Upper lobe of left lung (tissue), 6 donors: ENCODE measurements around the gene C20orf96. TPM values are rescaled to one million over a fixed set of nuclear protein-coding genes. Genes with fewer than 3 reads are reported as not detected.

Source experiments
- ATAC-seq, 2 donors: fragments of 200-7000 bp; cut with Tn5 transposase; one replicate each; pipeline ENCODE4 v1.9.1; 2022; ENCODE audit warnings: mild to moderate bottlenecking in 2 of 2, moderate library complexity in 2 of 2; ENCODE audit not compliant: low FRiP score in 2 of 2
- DNase-seq, 2 donors: peaks; one replicate each; pipeline ENCODE4 v3.0.0-alpha.2; 2019 to 2020
- H3K27ac ChIP-seq, 4 donors: fragments of 200-600 bp; sonication (generic); one replicate each; pipeline ENCODE4 v1.5.1; 2016 to 2019
- H3K27me3 ChIP-seq, 4 donors: fragments of 200-600 bp; sonication (generic); one replicate each; pipeline ENCODE4 v1.5.1; 2017 to 2019
- H3K36me3 ChIP-seq, 4 donors: fragments of 200-600 bp; sonication (generic); one replicate each; pipeline ENCODE4 v1.5.1; 2016 to 2019
- H3K4me1 ChIP-seq, 4 donors: fragments of 200-600 bp; sonication (generic); one replicate each; pipeline ENCODE4 v1.5.1; 2018 to 2019
- H3K4me3 ChIP-seq, 4 donors: fragments of 200-600 bp; sonication (generic); one replicate each; pipeline ENCODE4 v1.5.1; 2017 to 2019; ENCODE audit warnings: mild to moderate bottlenecking in 2 of 4, moderate library complexity in 1 of 4
- H3K9me3 ChIP-seq, 4 donors: fragments of 200-600 bp; sonication (generic); one replicate each; pipeline ENCODE4 v1.5.1; 2018 to 2019
- EP300 ChIP-seq, 4 donors: sonication (generic); formaldehyde crosslinking; IDR thresholded peaks; one replicate each; pipeline ENCODE4 v1.5.1; 2017; ENCODE audit warnings: antibody characterized with exemption in 4 of 4, control low read depth in 2 of 4
- POLR2A ChIP-seq, 4 donors: fragments of 450-650 bp; IDR thresholded peaks; one replicate each; pipeline ENCODE4 v1.5.1; 2016 to 2017; ENCODE audit warnings: antibody characterized with exemption in 4 of 4, mild to moderate bottlenecking in 2 of 4
- POLR2AphosphoS5 ChIP-seq, 2 donors: sonication (generic); formaldehyde crosslinking; IDR thresholded peaks; one replicate each; pipeline ENCODE4 v1.5.1; 2017; ENCODE audit warnings: antibody characterized with exemption in 2 of 2
- WGBS, 2 donors: methylation state at CpG; one replicate each; pipeline ENCODE4 v1.1.5; 2017 to 2018; 5-methylcytosine and 5-hydroxymethylcytosine counted together
- total RNA-seq, 6 donors: library from RNA; depleted of rRNA in 4 of 6; stranded (reverse); fragments of >200 nt in 4 of 6; gene quantifications; one replicate each; pipeline versions ENCODE4 v1.1.0 to v1.2.1, GENCODE V29; 2016 to 2021
- TF ChIP-seq, protein P1 (sequence below), 6 experiments: fragments of 450-650 bp in 4 of 6; fragments of 200-600 bp in 2 of 6; sonication (generic) in 2 of 6; IDR thresholded peaks; one replicate each; pipeline ENCODE4 v1.5.1; 2016 to 2019; ENCODE audit warnings: antibody characterized with exemption in 6 of 6
- donor health status: DM: no; HTN: no; CAD: no; lungs with moderate emphysema.
- donor health status: DM: no; HTN: yes; CAD: no; lungs with severe emphysema.

The C20orf96 gene
- total RNA-seq, 6 donors from 2014 or later = 3.0 to 31.4 (median 10.3) TPM

DNA sequence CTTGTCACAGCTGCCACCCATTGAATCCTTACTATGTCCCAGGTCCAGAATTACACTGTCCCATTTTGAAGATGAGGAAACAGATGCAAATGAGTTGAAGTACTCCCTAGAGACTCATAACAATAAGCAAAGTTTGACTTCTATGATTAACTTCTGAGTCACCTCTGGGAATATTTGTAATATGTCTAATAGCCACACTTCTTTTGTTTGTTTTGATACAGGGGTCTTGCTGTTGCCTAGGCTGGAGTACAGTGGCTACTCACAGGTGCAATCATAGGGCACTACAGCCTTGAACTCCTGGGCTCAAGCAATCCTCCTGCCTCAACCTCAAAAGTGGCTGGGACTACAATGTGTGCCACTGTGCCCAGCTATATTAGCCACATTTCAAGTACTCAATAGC is 23.4 kb upstream of the C20orf96 start:
- H3K9me3 ChIP-seq = no peaks in the 10 kb centered on the region
- no peak overlapping the region for H3K4me3 ChIP-seq
- H3K27ac ChIP-seq = no peak overlapping the region
- TF ChIP-seq POLR2A (IDR thresholded peaks at IDR 0.05) (no peak), POLR2AphosphoS5 (IDR thresholded peaks at IDR 0.05) (no peak), EP300 (IDR thresholded peaks at IDR 0.05) (no peak)
- TF ChIP-seq, protein P1, sequence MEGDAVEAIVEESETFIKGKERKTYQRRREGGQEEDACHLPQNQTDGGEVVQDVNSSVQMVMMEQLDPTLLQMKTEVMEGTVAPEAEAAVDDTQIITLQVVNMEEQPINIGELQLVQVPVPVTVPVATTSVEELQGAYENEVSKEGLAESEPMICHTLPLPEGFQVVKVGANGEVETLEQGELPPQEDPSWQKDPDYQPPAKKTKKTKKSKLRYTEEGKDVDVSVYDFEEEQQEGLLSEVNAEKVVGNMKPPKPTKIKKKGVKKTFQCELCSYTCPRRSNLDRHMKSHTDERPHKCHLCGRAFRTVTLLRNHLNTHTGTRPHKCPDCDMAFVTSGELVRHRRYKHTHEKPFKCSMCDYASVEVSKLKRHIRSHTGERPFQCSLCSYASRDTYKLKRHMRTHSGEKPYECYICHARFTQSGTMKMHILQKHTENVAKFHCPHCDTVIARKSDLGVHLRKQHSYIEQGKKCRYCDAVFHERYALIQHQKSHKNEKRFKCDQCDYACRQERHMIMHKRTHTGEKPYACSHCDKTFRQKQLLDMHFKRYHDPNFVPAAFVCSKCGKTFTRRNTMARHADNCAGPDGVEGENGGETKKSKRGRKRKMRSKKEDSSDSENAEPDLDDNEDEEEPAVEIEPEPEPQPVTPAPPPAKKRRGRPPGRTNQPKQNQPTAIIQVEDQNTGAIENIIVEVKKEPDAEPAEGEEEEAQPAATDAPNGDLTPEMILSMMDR (IDR thresholded peaks at IDR 0.05) = no peak
- DNase-seq (no peak), ATAC-seq (no peak)
- H3K27me3 ChIP-seq = no peaks in the 10 kb centered on the region
- H3K4me1 ChIP-seq = peaks cover 14 to 20% (median 15%) of the 10 kb centered on the region in 4 donors
- no peaks in the 10 kb centered on the region for H3K36me3 ChIP-seq

DNA sequence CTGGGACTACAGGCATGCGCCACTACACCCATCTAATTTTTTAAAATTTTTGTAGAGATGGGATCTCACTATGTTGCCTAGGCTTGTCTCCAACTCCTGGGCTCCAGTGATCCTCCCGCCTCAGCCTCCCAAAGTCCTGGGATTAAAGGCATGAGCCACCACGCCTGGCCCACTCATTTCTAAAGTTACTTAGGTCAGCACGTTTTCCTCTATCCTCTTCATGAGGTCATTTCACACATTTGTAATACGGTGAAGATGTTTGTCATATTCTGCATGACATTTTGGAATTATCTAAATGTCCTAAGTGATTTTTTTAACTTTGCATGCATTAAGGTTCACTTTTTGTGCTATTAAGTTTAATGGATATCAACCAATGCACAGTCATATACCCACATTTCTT is 22.9 kb upstream of the C20orf96 start:
- Histone ChIP-seq H3K4me3 (no peak overlapping the region), H3K9me3 (no peaks in the 10 kb centered on the region), H3K27me3 (no peaks in the 10 kb centered on the region), H3K4me1 (peaks cover 15 to 20% (median 17%) of the 10 kb centered on the region in 4 donors), H3K27ac (no peak overlapping the region), H3K36me3 (no peaks in the 10 kb centered on the region)
- TF ChIP-seq, protein P1 (IDR thresholded peaks at IDR 0.05) = no peak
- TF ChIP-seq POLR2AphosphoS5 (IDR thresholded peaks at IDR 0.05) (no peak), POLR2A (IDR thresholded peaks at IDR 0.05) (no peak), EP300 (IDR thresholded peaks at IDR 0.05) (no peak)
- WGBS, 2 donors = 90 to 92% methylated on average over 4 to 5 of the region's 5 CpGs
- ATAC-seq (no peak), DNase-seq (no peak)

DNA sequence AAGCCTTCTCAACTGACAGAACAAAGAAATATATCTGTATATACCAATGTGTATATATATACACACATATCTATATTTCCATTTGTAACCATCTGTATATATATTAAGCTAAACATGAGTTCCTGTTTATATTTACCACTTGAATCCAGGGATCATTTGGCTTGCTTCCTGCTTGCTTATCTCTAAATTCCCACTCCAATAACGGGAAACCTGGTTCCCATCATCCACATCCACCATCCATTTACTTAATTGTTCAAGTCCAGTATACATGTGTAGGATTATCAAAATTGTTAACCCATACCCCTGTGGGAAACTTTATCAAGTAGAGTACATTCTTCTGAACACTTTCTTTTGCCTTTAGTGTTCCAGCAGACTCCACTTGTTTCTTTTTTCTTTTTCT is 22.3 kb upstream of the C20orf96 start:
- peaks cover 15 to 20% (median 17%) of the 10 kb centered on the region in 4 donors for H3K4me1 ChIP-seq
- DNase-seq = no peak
- ATAC-seq = no peak

DNA sequence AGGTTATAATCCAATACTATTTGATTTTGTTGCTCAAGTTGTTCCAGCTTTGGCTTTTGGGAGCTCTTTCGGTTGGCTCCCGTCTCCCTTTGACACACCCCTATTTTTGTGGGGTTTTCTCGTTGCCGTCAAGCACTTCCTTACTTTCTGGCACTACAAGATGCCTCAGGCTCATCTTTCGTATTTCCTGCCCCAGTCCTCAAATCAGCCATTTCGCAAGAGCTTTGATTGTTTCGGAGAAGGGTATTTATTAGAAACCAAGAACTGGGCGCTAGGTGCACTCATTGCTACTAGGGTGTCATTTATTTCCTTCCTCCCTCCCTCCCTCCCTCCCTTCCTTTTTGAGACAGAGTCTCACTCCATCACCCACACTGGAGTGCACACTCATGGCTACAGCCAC is 21.5 kb upstream of the C20orf96 start:
- Histone ChIP-seq H3K4me3 (no peak overlapping the region), H3K36me3 (no peaks in the 10 kb centered on the region), H3K27me3 (no peaks in the 10 kb centered on the region), H3K4me1 (peaks cover 15 to 20% (median 17%) of the 10 kb centered on the region in 4 donors), H3K27ac (no peak overlapping the region), H3K9me3 (no peaks in the 10 kb centered on the region)
- DNase-seq (no peak), ATAC-seq (no peak)
- TF ChIP-seq EP300 (IDR thresholded peaks at IDR 0.05) (no peak), POLR2AphosphoS5 (IDR thresholded peaks at IDR 0.05) (no peak), POLR2A (IDR thresholded peaks at IDR 0.05) (no peak)
- TF ChIP-seq, protein P1 (IDR thresholded peaks at IDR 0.05) = no peak
- 69 to 72% methylated on average over 8 of the region's 8 CpGs for WGBS, 2 donors

More for the DNA sequence above, 22.3 kb upstream of the C20orf96 start:
- no peak for TF ChIP-seq POLR2AphosphoS5 (IDR thresholded peaks at IDR 0.05)
- H3K36me3 ChIP-seq = no peaks in the 10 kb centered on the region
- WGBS, 2 donors = 52 to 58% methylated on average over 1 of the region's 1 CpG
- no peak overlapping the region for H3K4me3 ChIP-seq
- no peaks in the 10 kb centered on the region for H3K9me3 ChIP-seq
- no peak overlapping the region for H3K27ac ChIP-seq
- no peaks in the 10 kb centered on the region for H3K27me3 ChIP-seq

DNA sequence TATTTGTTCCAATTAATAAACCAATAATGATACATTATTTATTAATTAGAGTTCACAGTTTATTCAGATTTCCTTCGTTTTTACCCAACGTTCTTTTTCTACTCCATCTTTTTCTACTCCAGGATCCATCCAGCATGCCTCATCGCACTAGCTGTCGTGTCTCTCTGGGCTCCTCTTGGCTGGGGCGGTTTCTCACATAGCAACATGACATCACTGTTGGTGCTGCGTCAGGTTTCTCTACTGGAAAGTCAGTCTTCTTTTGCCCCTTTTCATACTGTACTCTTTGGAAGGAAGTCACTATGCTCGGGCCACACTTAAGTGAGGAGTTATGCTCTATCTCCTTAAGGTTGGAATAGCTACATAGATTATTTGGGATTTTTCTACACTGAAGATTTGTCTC is 21.1 kb upstream of the C20orf96 start:
- H3K4me1 ChIP-seq = peaks cover 15 to 20% (median 17%) of the 10 kb centered on the region in 4 donors
- TF ChIP-seq, protein P1 (IDR thresholded peaks at IDR 0.05) = no peak
- TF ChIP-seq EP300 (IDR thresholded peaks at IDR 0.05) (no peak), POLR2A (IDR thresholded peaks at IDR 0.05) (no peak), POLR2AphosphoS5 (IDR thresholded peaks at IDR 0.05) (no peak)
- DNase-seq (no peak), ATAC-seq (no peak)
- no peaks in the 10 kb centered on the region for H3K36me3 ChIP-seq
- no peaks in the 10 kb centered on the region for H3K27me3 ChIP-seq
- H3K9me3 ChIP-seq = no peaks in the 10 kb centered on the region
- WGBS, 2 donors = 91 to 93% methylated on average over 7 of the region's 7 CpGs
- no peak overlapping the region for H3K27ac ChIP-seq
- H3K4me3 ChIP-seq = no peak overlapping the region
